PC-3 (cell line): Measurements from ENCODE around the gene LUC7L2. TPM values are rescaled to one million over a fixed set of nuclear protein-coding genes. Genes with fewer than 3 reads are reported as not detected.
"Not testable (repeated sequence)": the region's sequence is repeated elsewhere in the genome, so short reads cannot be mapped to it uniquely, and the experiment has no call there.

Experiments
- ATAC-seq: fragments of 200-7000 bp; cut with Tn5 transposase; 2 replicates; pipeline ENCODE4 v1.9.1; 2020; ENCODE audit warnings: mild to moderate bottlenecking, moderate library complexity
- BruUV-seq: library from RNA; stranded (reverse); fragments of 400-500 nt; replicated peaks from 2 replicates; lab custom pipeline; 2021; lab: Mats Ljungman, UMichigan
- CTCF ChIA-PET: fragments of 300-600 bp; sonication (Branson Sonifier 250); formaldehyde crosslinking; loops from one replicate; lab custom pipeline; 2022; ENCODE audit warnings: antibody characterized with exemption; lab: Charles Lee
- POLR2A ChIA-PET: fragments of 300-600 bp; sonication (Branson Sonifier 250); formaldehyde crosslinking; loops from one replicate; lab custom pipeline; 2022; ENCODE audit warnings: antibody characterized with exemption; ENCODE audit not compliant: unreplicated experiment; lab: Charles Lee
- DNase-seq: peaks from one replicate; pipeline ENCODE4 v3.0.0-alpha.2; 2015
- H2AFZ ChIP-seq: fragments of 300-600 bp; sonication (generic); 2 replicates; pipeline ENCODE4 v1.6.0; 2016; ENCODE audit warnings: antibody characterized with exemption, low read length
- H3F3A ChIP-seq: fragments of 300-600 bp; sonication (generic); one replicate; pipeline ENCODE4 v1.6.0; 2017; ENCODE audit warnings: antibody characterized with exemption, low read length, control low read depth, mild to moderate bottlenecking; ENCODE audit not compliant: unreplicated experiment
- H3K27ac ChIP-seq: fragments of 300-600 bp; sonication (generic); 2 replicates; pipeline ENCODE4 v1.5.1; 2016; ENCODE audit warnings: mild to moderate bottlenecking, low read length
- H3K27me3 ChIP-seq: fragments of 300-600 bp; sonication (generic); 2 replicates; pipeline ENCODE4 v1.6.1; 2016; ENCODE audit warnings: low read length, mixed read lengths
- H3K36me3 ChIP-seq: fragments of 300-600 bp; sonication (generic); 2 replicates; pipeline ENCODE4 v1.6.1; 2016; ENCODE audit warnings: low read depth, mixed run types, low read length, mixed read lengths
- H3K4me1 ChIP-seq: fragments of 300-600 bp; sonication (generic); 2 replicates; pipeline ENCODE4 v1.5.1; 2016; ENCODE audit warnings: low read length; ENCODE audit not compliant: insufficient read depth
- H3K4me2 ChIP-seq: fragments of 300-600 bp; sonication (generic); 2 replicates; pipeline ENCODE4 v1.6.0; 2016; ENCODE audit warnings: low read length
- H3K4me3 ChIP-seq: fragments of 300-600 bp; sonication (generic); 2 replicates; pipeline ENCODE4 v1.5.1; 2016; ENCODE audit warnings: mild to moderate bottlenecking, low read length, mixed read lengths
- H3K79me2 ChIP-seq: fragments of 300-600 bp; sonication (generic); 2 replicates; pipeline ENCODE4 v1.6.1; 2017; ENCODE audit warnings: low read length, mixed read lengths
- H3K9ac ChIP-seq: fragments of 300-600 bp; sonication (generic); 2 replicates; pipeline ENCODE4 v1.6.0; 2016; ENCODE audit warnings: mild to moderate bottlenecking, low read length
- H3K9me2 ChIP-seq: fragments of 300-600 bp; sonication (generic); replicated peaks from 2 replicates; pipeline ENCODE4 v1.6.1; 2016; ENCODE audit warnings: mixed run types, low read length, mixed read lengths
- H3K9me3 ChIP-seq: fragments of 300-600 bp; sonication (generic); 2 replicates; pipeline ENCODE4 v1.6.1; 2016; ENCODE audit warnings: low read length, mixed read lengths
- H4K20me1 ChIP-seq: fragments of 300-600 bp; sonication (generic); 2 replicates; pipeline ENCODE4 v1.6.1; 2016; ENCODE audit warnings: low read length, mixed read lengths
- EZH2 ChIP-seq: fragments of 300-600 bp; sonication (generic); IDR thresholded peaks from one replicate; pipeline ENCODE4 v1.6.1; 2017; ENCODE audit warnings: antibody characterized with exemption, mild to moderate bottlenecking, low read length; ENCODE audit not compliant: unreplicated experiment
- EZH2phosphoT487 ChIP-seq: fragments of 300-600 bp; sonication (generic); IDR thresholded peaks from 2 replicates; pipeline ENCODE4 v1.6.1; 2018; ENCODE audit warnings: mild to moderate bottlenecking, antibody characterized with exemption, low read length, borderline replicate concordance
- intact Hi-C: fragments of 100-400 bp; cut with micrococcal nuclease; formaldehyde crosslinking; loops from 2 replicates; pipeline ENCODE4 v1.9.0; 2023
- total RNA-seq: library from RNA; depleted of rRNA; stranded (reverse); fragments of >200 nt; gene quantifications from 2 replicates; pipeline ENCODE4 v1.2.3, GENCODE V29; 2014
- TF ChIP-seq, protein P1 (sequence below): fragments of 300-600 bp; sonication (generic); conservative IDR thresholded peaks from 2 replicates; pipeline ENCODE4 v1.5.1; 2017; ENCODE audit warnings: antibody characterized with exemption, low read depth, mild to moderate bottlenecking, low read length

Gene LUC7L2
- total RNA-seq, 1 experiment from 2014 or later = 67.4 TPM

DNA sequence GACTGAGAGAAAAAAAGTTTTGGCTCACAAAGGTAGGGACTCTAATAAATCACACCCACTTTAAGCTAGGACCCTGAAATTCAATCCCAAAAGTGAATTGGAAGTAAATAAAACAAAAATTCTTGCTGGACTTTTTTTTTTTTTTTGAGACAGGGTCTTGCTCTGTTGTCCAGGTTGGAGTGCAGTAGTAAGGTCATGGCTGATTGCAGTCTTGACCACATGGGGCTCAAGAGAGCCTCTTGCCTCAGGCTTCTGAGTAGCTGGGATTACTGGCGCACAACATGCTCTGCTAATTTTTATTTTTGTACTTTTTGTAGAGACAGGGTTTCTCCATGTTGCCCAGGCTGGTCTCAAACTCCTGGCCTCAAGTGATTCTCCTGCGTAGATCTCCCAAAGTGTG is 5.0 kb upstream of the LUC7L2 start:
- H3K27me3 ChIP-seq = no peaks in the 10 kb centered on the region
- BruUV-seq = no TSS peak
- no peaks in the 10 kb centered on the region for H3K9me3 ChIP-seq
- no peaks in the 10 kb centered on the region for H3K9me2 ChIP-seq
- peaks cover 12% of the 10 kb centered on the region for H3K79me2 ChIP-seq
- H3K4me2 ChIP-seq = no peak overlapping the region
- H3F3A ChIP-seq = no peaks in the 10 kb centered on the region
- POLR2A ChIA-PET = no interaction called here
- H3K36me3 ChIP-seq = no peaks in the 10 kb centered on the region
- DNase-seq = no peak
- peaks cover 4% of the 10 kb centered on the region; the same call in 1 of the 2 replicates for H3K4me1 ChIP-seq
- ATAC-seq = no peak
- H3K9ac ChIP-seq = no peak overlapping the region
- no peaks in the 10 kb centered on the region for H4K20me1 ChIP-seq
- H3K4me3 ChIP-seq = no peak overlapping the region
- CTCF ChIA-PET = no interaction called here
- intact Hi-C loops = loop anchor here (10.0 kb wide), 1 partner anchor 120 kb away; the partner anchor contains the start of gene UBN2
- no peak overlapping the region for H3K27ac ChIP-seq
- H2AFZ ChIP-seq = no peak overlapping the region
- no peak for TF ChIP-seq EZH2phosphoT487
- TF ChIP-seq, protein P1, sequence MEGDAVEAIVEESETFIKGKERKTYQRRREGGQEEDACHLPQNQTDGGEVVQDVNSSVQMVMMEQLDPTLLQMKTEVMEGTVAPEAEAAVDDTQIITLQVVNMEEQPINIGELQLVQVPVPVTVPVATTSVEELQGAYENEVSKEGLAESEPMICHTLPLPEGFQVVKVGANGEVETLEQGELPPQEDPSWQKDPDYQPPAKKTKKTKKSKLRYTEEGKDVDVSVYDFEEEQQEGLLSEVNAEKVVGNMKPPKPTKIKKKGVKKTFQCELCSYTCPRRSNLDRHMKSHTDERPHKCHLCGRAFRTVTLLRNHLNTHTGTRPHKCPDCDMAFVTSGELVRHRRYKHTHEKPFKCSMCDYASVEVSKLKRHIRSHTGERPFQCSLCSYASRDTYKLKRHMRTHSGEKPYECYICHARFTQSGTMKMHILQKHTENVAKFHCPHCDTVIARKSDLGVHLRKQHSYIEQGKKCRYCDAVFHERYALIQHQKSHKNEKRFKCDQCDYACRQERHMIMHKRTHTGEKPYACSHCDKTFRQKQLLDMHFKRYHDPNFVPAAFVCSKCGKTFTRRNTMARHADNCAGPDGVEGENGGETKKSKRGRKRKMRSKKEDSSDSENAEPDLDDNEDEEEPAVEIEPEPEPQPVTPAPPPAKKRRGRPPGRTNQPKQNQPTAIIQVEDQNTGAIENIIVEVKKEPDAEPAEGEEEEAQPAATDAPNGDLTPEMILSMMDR = no peak
- no peak for TF ChIP-seq EZH2

DNA sequence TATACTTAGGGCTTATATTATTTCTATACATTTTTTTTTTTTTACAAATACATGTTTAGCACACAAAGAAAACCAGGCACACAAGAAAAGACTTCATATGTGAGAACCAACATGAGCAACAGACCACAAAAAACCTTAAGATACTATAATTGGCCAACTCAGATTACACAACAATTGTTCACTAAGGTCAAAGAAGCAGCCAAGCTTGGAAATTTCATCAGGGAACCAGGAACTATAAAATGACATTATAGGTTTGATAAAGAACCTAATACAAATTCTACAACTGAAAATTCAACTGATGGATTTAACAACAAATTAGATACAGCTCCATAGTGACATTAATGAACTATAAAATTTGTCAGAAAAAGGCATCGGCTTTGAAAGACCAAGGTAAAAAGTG is 4.4 kb upstream of the LUC7L2 start:
- H3K27me3 ChIP-seq = no peaks in the 10 kb centered on the region
- no peaks in the 10 kb centered on the region for H3F3A ChIP-seq
- no peak overlapping the region for H2AFZ ChIP-seq
- H3K27ac ChIP-seq = no peak overlapping the region
- intact Hi-C loops = loop anchor here (10.0 kb wide), 1 partner anchor 121 kb away; the partner anchor contains the start of gene UBN2
- no peak overlapping the region for H3K9ac ChIP-seq
- ChIA-PET CTCF (no interaction called here), POLR2A (no interaction called here)
- H3K4me1 ChIP-seq = peaks cover 4% of the 10 kb centered on the region; the same call in 1 of the 2 replicates
- no peak for ATAC-seq
- peaks cover 18% of the 10 kb centered on the region for H3K79me2 ChIP-seq
- H3K36me3 ChIP-seq = no peaks in the 10 kb centered on the region
- TF ChIP-seq EZH2phosphoT487 = no peak
- no peak for TF ChIP-seq EZH2
- TF ChIP-seq, protein P1 = no peak
- no TSS peak for BruUV-seq
- no peak overlapping the region for H3K4me3 ChIP-seq
- DNase-seq = no peak
- H3K9me3 ChIP-seq = no peaks in the 10 kb centered on the region
- no peaks in the 10 kb centered on the region for H3K9me2 ChIP-seq
- H3K4me2 ChIP-seq = no peak overlapping the region
- H4K20me1 ChIP-seq = no peaks in the 10 kb centered on the region

DNA sequence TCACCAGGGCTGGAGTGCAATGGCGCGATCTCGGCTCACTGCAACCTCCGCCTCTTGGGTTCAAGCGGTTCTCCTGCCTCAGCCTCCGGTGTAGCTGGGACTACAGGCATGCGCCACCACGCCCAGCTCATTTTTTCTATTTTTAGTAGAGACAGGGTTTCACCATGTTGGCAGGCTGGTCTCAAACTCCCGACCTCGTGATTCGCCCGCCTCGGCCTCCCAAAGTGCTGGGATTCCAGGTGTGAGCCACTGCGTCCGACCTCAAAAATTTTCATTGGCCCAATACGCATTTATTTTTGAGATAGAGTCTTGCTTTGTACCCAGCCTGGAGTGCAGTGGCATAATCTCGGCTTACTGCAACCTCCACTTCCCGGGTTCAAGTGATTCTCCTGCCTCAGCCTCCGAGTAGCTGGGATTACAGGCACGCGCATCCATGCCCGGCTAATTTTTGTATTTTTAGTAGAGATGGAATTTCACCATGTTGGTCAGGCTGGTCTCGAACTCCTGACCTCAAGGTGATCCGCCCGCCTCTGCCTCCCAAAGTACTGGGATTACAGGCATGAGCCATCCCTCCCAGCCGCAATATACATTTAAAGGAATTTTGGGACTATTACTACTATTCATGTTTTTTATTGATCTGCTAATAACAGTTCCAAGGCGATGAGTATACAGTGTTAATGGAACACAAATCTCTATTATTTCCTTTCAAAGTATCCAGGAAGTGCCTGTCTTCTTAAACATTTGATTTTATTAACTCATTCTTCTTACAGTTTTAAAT is 1.8 kb upstream of the LUC7L2 start:
- ATAC-seq, H3K9me3 ChIP-seq, H3F3A ChIP-seq, H3K27me3 ChIP-seq, H3K36me3 ChIP-seq, CTCF ChIA-PET, BruUV-seq, H2AFZ ChIP-seq, DNase-seq, H3K9me2 ChIP-seq, POLR2A ChIA-PET: not testable (repeated sequence)
- peaks cover 43% of the 10 kb centered on the region for H3K79me2 ChIP-seq
- intact Hi-C loops = loop anchor here (10.0 kb wide), 1 partner anchor 123 kb away; the partner anchor contains the start of gene UBN2
- peak overlapping the region; percentile 90 for H3K4me2 ChIP-seq
- H3K4me1 ChIP-seq = peaks cover 14% of the 10 kb centered on the region; the same call in 1 of the 2 replicates
- peak overlapping the region; percentile 99 for H3K9ac ChIP-seq
- H3K4me3 ChIP-seq = peak overlapping the region; percentile 91
- peaks cover 23% of the 10 kb centered on the region for H4K20me1 ChIP-seq
- 0 out of 2 replicates have a peak overlapping the region, but pooled peaks have one; percentile 88 for H3K27ac ChIP-seq
